ENCODE data around the gene MLIP. TPM values are rescaled to one million over a fixed set of nuclear protein-coding genes. Genes with fewer than 3 reads are reported as not detected.

MLIP gene
- polyA plus RNA-seq, 1 experiment, result not detected

GRCh38 chr6:54083287-54083686 lies 28.0 kb upstream of the MLIP start:
- no peak for DNase-seq (ENCODE audit: low read depth)
- no peak for TF ChIP-seq CTCF (IDR thresholded peaks at IDR 0.05; ENCODE audit: insufficient read depth, low read depth, low read length)
- Histone ChIP-seq H3K36me3 (ENCODE audit: control insufficient read depth, insufficient read depth, low read length) (no peaks in the 10 kb centered on the region), H3K4me3 (ENCODE audit: low read depth, low read length) (no peak overlapping the region), H3K27me3 (ENCODE audit: control insufficient read depth, insufficient read depth, low read length) (no peaks in the 10 kb centered on the region)
- ChIA-PET POLR2A (no interaction called here), CTCF (interaction anchor here (0.9 kb wide), 1 partner anchor 11 kb away, joined by 3 read pairs; no protein-coding TSS in a partner anchor)

- POLR2A ChIA-PET, result no interaction called here
- CTCF ChIA-PET, result no interaction called here
- H3K36me3 ChIP-seq (ENCODE audit: control insufficient read depth, insufficient read depth, low read length), result no peaks in the 10 kb centered on the region
- H3K4me3 ChIP-seq (ENCODE audit: low read depth, low read length), result no peak overlapping the region
- no peaks in the 10 kb centered on the region for H3K27me3 ChIP-seq (ENCODE audit: control insufficient read depth, insufficient read depth, low read length)
- DNase-seq (ENCODE audit: low read depth), result no peak
- no peak for TF ChIP-seq CTCF (IDR thresholded peaks at IDR 0.05; ENCODE audit: insufficient read depth, low read depth, low read length)
These were observed 27.0 kb upstream of the MLIP start for GRCh38 chr6:54084231-54084630.

GRCh38 chr6:54085047-54085446 lies 26.2 kb upstream of the MLIP start:
- no peaks in the 10 kb centered on the region for H3K36me3 ChIP-seq (ENCODE audit: control insufficient read depth, insufficient read depth, low read length)
- POLR2A ChIA-PET, result no interaction called here
- no peak for DNase-seq (ENCODE audit: low read depth)
- CTCF ChIA-PET, result no interaction called here
- H3K27me3 ChIP-seq (ENCODE audit: control insufficient read depth, insufficient read depth, low read length), result no peaks in the 10 kb centered on the region
- no peak overlapping the region for H3K4me3 ChIP-seq (ENCODE audit: low read depth, low read length)
- no peak for TF ChIP-seq CTCF (IDR thresholded peaks at IDR 0.05; ENCODE audit: insufficient read depth, low read depth, low read length)

GRCh38 chr6:54085541-54085940 lies 25.7 kb upstream of the MLIP start:
- POLR2A ChIA-PET, result no interaction called here
- Histone ChIP-seq H3K36me3 (ENCODE audit: control insufficient read depth, insufficient read depth, low read length) (no peaks in the 10 kb centered on the region), H3K4me3 (ENCODE audit: low read depth, low read length) (no peak overlapping the region), H3K27me3 (ENCODE audit: control insufficient read depth, insufficient read depth, low read length) (no peaks in the 10 kb centered on the region)
- TF ChIP-seq CTCF (IDR thresholded peaks at IDR 0.05; ENCODE audit: insufficient read depth, low read depth, low read length), result no peak
- CTCF ChIA-PET, result no interaction called here
- DNase-seq (ENCODE audit: low read depth), result peak; percentile 17

- DNase-seq (ENCODE audit: low read depth), result no peak
- H3K36me3 ChIP-seq (ENCODE audit: control insufficient read depth, insufficient read depth, low read length), result no peaks in the 10 kb centered on the region
- ChIA-PET CTCF (no interaction called here), POLR2A (no interaction called here)
- TF ChIP-seq CTCF (IDR thresholded peaks at IDR 0.05; ENCODE audit: insufficient read depth, low read depth, low read length), result no peak
- H3K27me3 ChIP-seq (ENCODE audit: control insufficient read depth, insufficient read depth, low read length), result no peaks in the 10 kb centered on the region
- no peak overlapping the region for H3K4me3 ChIP-seq (ENCODE audit: low read depth, low read length)
These were observed 24.8 kb upstream of the MLIP start for GRCh38 chr6:54086439-54086838.

Measured in BJ (cell line).